Thoracic aorta (tissue), 2 donors: ENCODE measurements around the gene POLR3E. TPM values are rescaled to one million over a fixed set of nuclear protein-coding genes. Genes with fewer than 3 reads are reported as not detected.

Experiments used
- ATAC-seq: fragments of 150-250 bp; one replicate; pipeline ENCODE4 v1.8.0; 2017; ENCODE audit warnings: low read depth; ENCODE audit not compliant: insufficient number of reproducible peaks, low FRiP score
- DNase-seq: peaks from one replicate; pipeline ENCODE4 v3.0.0-alpha.2; 2020; ENCODE audit warnings: low spot score
- H3K27ac ChIP-seq, 2 donors: fragments of 200-600 bp; sonication (generic); 1 replicate in 1 of 2; 2 replicates in 1 of 2; pipeline ENCODE4 v1.5.1; 2016; ENCODE audit warnings: mild to moderate bottlenecking in 2 of 2, moderate library complexity in 2 of 2
- H3K27me3 ChIP-seq: fragments of 200-600 bp; sonication (generic); replicated peaks from 2 replicates; pipeline ENCODE4 v1.6.0; 2016; ENCODE audit warnings: mild to moderate bottlenecking; ENCODE audit not compliant: insufficient read depth
- H3K36me3 ChIP-seq: fragments of 200-600 bp; sonication (generic); one replicate; pipeline ENCODE4 v1.5.1; 2016
- H3K4me1 ChIP-seq, 2 donors: fragments of 200-600 bp; sonication (generic); 1 replicate in 1 of 2; 2 replicates in 1 of 2; pipeline versions ENCODE4 v1.5.1 to v1.6.0; 2016; ENCODE audit warnings: low read depth in 2 of 2, mild to moderate bottlenecking in 1 of 2; ENCODE audit not compliant: control insufficient read depth in 1 of 2
- H3K4me3 ChIP-seq: fragments of 200-600 bp; sonication (generic); 2 replicates; pipeline ENCODE4 v1.5.1; 2016; ENCODE audit warnings: mild to moderate bottlenecking
- H3K9me3 ChIP-seq: fragments of 200-600 bp; sonication (generic); 2 replicates; pipeline ENCODE4 v1.5.1; 2016
- total RNA-seq, 2 donors: library from RNA; depleted of rRNA; stranded (reverse); fragments of >200 nt; gene quantifications; one replicate each; pipeline versions ENCODE4 v1.1.0 to v1.2.3, GENCODE V29; 2016
- TF ChIP-seq, protein P1 (sequence below): fragments of 200-600 bp; sonication (generic); IDR thresholded peaks from one replicate; pipeline ENCODE4 v1.5.1; 2019; ENCODE audit warnings: antibody characterized with exemption

The POLR3E gene
- total RNA-seq, 2 donors from 2014 or later: 62.9 to 112 TPM

DNA sequence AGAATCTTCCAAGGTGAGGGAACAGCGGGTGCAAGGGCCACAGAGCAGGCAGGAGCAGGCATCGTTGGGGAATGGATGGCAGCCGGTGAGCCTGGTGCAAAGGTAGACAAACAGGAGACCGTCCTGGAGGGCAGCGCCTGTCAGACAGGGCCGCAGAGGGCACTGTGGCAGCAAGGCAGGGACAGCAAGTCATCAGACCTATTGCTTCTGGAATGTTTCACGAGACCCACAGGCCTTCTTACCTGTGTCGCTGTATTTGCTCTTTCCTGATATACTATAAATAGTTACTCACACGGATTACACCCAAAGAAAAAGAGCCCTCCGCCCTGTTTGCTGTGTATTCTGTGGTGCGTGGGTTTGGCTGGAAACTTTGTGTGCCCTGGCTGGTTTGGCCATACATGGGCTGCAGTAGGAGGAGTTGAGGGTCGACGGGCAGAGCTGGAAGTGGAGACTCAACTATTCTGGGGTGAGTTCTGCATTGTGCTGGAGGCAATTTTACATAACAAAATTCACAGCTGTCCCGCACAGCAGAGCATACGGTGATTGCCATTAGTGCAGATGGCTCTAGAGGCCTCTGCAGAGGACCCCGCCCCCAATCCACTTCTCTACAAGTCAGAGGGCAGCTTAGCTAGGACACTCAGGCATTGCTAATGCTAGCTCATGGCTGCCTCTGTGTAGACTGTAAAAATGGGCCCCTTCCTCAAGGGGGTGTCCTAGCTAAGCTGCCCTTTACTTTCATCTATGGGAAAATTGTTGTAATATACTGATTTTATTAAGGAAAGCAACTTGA lies 18.6 kb upstream of the POLR3E start:
- no peaks in the 10 kb centered on the region for H3K9me3 ChIP-seq
- no peaks in the 10 kb centered on the region for H3K27me3 ChIP-seq
- ATAC-seq (no peak), DNase-seq (no peak)
- H3K36me3 ChIP-seq: peaks cover 63% of the 10 kb centered on the region
- no peak overlapping the region for H3K4me3 ChIP-seq
- no peak overlapping the region for H3K27ac ChIP-seq
- TF ChIP-seq, protein P1, sequence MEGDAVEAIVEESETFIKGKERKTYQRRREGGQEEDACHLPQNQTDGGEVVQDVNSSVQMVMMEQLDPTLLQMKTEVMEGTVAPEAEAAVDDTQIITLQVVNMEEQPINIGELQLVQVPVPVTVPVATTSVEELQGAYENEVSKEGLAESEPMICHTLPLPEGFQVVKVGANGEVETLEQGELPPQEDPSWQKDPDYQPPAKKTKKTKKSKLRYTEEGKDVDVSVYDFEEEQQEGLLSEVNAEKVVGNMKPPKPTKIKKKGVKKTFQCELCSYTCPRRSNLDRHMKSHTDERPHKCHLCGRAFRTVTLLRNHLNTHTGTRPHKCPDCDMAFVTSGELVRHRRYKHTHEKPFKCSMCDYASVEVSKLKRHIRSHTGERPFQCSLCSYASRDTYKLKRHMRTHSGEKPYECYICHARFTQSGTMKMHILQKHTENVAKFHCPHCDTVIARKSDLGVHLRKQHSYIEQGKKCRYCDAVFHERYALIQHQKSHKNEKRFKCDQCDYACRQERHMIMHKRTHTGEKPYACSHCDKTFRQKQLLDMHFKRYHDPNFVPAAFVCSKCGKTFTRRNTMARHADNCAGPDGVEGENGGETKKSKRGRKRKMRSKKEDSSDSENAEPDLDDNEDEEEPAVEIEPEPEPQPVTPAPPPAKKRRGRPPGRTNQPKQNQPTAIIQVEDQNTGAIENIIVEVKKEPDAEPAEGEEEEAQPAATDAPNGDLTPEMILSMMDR: no peak
- no peaks in the 10 kb centered on the region for H3K4me1 ChIP-seq

DNA sequence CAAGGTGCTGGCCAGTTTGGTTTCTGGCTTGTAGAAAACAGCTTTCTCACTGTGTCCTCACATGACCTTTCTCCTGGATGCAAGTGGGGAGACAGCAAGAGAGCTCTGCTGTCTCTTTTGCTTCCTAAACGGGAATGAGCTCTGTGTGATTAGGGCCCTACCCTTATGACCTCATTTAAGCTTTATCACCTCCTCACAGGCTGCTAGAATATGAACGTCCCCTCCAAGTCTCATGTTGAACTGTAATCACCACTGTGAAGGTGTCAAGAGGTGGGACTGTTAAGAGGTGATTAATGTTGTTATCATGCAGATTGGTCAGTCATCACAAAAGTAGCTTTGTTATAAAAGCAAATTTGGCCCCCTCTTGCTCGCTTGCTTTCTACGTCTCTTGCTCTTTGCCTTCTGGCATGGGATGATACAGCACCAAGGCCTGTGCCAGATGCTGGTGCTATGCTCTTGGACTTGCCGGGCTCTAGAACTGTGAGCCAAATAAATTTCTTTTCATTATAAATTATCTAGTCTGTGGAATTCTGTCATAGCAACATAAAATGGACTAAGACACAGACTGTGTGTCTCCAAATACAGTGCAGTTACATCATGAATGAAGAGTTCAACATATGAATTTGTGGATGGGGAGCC lies 14.8 kb upstream of the POLR3E start:
- Histone ChIP-seq H3K27me3 (no peaks in the 10 kb centered on the region), H3K4me1 (no peaks in the 10 kb centered on the region), H3K36me3 (peaks cover 63% of the 10 kb centered on the region), H3K27ac (no peak overlapping the region), H3K9me3 (no peaks in the 10 kb centered on the region), H3K4me3 (no peak overlapping the region)
- TF ChIP-seq, protein P1: no peak
- ATAC-seq (no peak), DNase-seq (no peak)

DNA sequence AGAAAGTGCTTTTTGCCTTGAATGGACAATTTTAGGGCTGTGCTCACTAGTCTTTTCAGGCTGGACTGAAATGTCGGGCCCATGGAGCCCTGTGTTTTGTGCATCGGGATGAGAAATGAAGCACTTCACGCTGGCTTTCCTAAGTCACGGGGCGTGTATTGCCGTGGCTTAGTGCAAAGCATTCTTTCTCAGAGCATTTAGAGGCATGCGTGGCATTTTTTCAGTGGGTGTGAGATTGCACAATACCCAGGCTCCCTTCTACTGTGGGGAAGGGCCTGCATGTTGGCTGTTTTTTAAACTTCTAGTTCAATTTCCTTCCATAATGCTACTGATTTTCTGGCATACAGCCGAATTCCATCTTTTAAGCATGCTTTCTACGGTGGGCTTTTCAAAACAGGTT lies 12.6 kb upstream of the POLR3E start:
- no peak for DNase-seq
- Histone ChIP-seq H3K27me3 (no peaks in the 10 kb centered on the region), H3K27ac (no peak overlapping the region), H3K36me3 (peaks cover 50% of the 10 kb centered on the region), H3K9me3 (no peaks in the 10 kb centered on the region), H3K4me3 (no peak overlapping the region), H3K4me1 (no peaks in the 10 kb centered on the region)
- no peak for ATAC-seq
- TF ChIP-seq, protein P1: no peak

DNA sequence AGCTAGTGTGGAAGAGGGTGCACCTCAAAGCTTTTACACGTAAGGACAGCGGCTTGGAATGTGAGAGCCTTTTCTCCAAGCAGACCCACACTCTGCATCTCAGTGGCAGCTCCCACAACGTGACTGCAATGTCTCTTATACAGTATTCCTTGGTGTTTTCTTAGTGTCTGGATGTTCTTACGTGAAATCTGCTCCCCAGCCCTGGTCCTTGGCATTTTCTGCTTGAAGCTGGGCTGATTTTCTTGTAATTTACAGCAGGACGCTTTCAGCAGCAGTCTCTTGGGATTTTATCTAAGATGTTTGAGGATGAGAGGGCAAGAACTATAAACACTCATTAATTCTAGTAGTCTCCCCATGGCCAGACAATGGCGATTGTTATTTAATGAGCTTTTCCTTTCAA lies 12.1 kb upstream of the POLR3E start:
- TF ChIP-seq, protein P1: no peak
- Histone ChIP-seq H3K27me3 (no peaks in the 10 kb centered on the region), H3K27ac (no peak overlapping the region), H3K4me1 (no peaks in the 10 kb centered on the region), H3K4me3 (no peak overlapping the region), H3K9me3 (no peaks in the 10 kb centered on the region), H3K36me3 (peaks cover 45% of the 10 kb centered on the region)
- DNase-seq (no peak), ATAC-seq (no peak)

DNA sequence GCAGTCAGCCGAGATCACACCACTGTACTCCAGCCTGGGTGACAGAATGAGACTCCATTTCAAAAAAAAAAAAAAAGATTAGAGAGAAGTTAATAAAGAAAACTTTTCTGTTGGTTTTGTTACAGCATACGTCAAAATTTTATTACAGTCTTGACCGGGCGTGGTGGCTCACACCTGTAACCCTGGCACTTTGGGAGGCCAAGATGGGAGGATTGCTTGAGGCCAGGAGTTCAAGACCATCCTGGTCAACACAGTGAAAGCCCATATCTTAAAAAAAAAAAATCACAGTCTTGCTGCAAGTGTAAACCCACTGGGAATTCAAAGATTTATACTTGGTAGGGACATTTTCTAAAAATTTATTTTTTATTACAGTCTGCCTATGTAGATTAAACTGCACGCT lies 6.2 kb upstream of the POLR3E start:
- Histone ChIP-seq H3K27ac (no peak overlapping the region), H3K36me3 (no peaks in the 10 kb centered on the region), H3K4me3 (no peak overlapping the region), H3K27me3 (no peaks in the 10 kb centered on the region), H3K4me1 (peaks cover 0 to 7% of the 10 kb centered on the region in 2 donors), H3K9me3 (no peaks in the 10 kb centered on the region)
- TF ChIP-seq, protein P1: no peak
- ATAC-seq (no peak), DNase-seq (no peak)
